Chondrocyte (in vitro differentiated cells): Measurements from ENCODE around the gene TXK. TPM values are rescaled to one million over a fixed set of nuclear protein-coding genes. Genes with fewer than 3 reads are reported as not detected.

Source experiments
- DNase-seq: peaks from one replicate; pipeline ENCODE4 v3.0.0; 2021; ENCODE audit warnings: mixed read lengths, low spot score
- H3K27ac Mint-ChIP-seq: one replicate; pipeline ENCODE4 v1.8.0; 2021; ENCODE audit warnings: mild to moderate bottlenecking, moderate library complexity, mixed read lengths; ENCODE audit not compliant: unreplicated experiment
- H3K27me3 Mint-ChIP-seq: 2 replicates; pipeline ENCODE4 v1.8.0; 2021; ENCODE audit warnings: low read depth, mixed read lengths
- H3K36me3 Mint-ChIP-seq: 2 replicates; pipeline ENCODE4 v1.8.0; 2021; ENCODE audit warnings: low read depth, mixed read lengths
- H3K4me1 Mint-ChIP-seq: 2 replicates; pipeline ENCODE4 v1.8.0; 2021; ENCODE audit warnings: low read depth, mild to moderate bottlenecking, mixed read lengths
- H3K4me3 Mint-ChIP-seq: one replicate; pipeline ENCODE4 v1.8.0; 2021; ENCODE audit warnings: mild to moderate bottlenecking, moderate library complexity, mixed read lengths; ENCODE audit not compliant: unreplicated experiment
- H3K9me3 Mint-ChIP-seq: 2 replicates; pipeline ENCODE4 v1.8.0; 2021; ENCODE audit warnings: low read depth, mixed read lengths
- CTCF ChIP-seq: fragments of 200-600 bp; sonication (generic); IDR thresholded peaks from 2 replicates; pipeline ENCODE4 v1.5.0; 2021; ENCODE audit warnings: antibody characterized with exemption, mild to moderate bottlenecking, moderate library complexity
- total RNA-seq: library from RNA; stranded (reverse); gene quantifications from 3 replicates; pipeline ENCODE4 v1.2.1, GENCODE V29; 2021

The TXK gene
- total RNA-seq, 1 donor from 2014 or later: 0.22 TPM

GRCh38 chr4:48100256-48100655, 33.8 kb downstream of the TXK start:
- H3K9me3 Mint-ChIP-seq: no peaks in the 10 kb centered on the region
- no peaks in the 10 kb centered on the region for H3K36me3 Mint-ChIP-seq
- H3K27ac Mint-ChIP-seq: no peak overlapping the region
- peaks cover 8% of the 10 kb centered on the region for H3K27me3 Mint-ChIP-seq
- no peak overlapping the region for H3K4me3 Mint-ChIP-seq
- no peak for DNase-seq
- H3K4me1 Mint-ChIP-seq: no peaks in the 10 kb centered on the region
- TF ChIP-seq CTCF: no peak

DNA sequence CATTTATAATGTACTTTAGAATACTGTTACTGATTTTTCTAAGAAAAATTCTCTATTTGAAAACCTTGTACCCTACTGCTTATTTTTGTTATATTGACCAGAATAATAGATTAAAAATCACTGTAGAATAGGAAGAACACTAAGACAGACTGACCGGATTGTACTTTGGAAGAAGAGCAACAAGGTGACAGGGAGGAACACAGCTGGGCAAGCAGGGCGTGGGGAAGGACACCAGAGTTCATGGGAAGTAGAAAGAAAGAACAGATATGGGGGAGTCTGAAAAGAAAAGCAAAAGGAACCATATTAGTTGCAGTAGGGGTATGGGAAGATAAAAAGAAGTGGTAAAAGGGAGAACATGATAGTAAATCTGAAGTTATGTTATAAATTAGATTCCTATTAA, 38.6 kb downstream of the TXK start:
- H3K27ac Mint-ChIP-seq: no peak overlapping the region
- DNase-seq: no peak
- no peaks in the 10 kb centered on the region for H3K4me1 Mint-ChIP-seq
- peaks cover 18% of the 10 kb centered on the region for H3K27me3 Mint-ChIP-seq
- H3K4me3 Mint-ChIP-seq: no peak overlapping the region
- H3K36me3 Mint-ChIP-seq: no peaks in the 10 kb centered on the region
- no peaks in the 10 kb centered on the region for H3K9me3 Mint-ChIP-seq
- TF ChIP-seq CTCF: no peak

DNA sequence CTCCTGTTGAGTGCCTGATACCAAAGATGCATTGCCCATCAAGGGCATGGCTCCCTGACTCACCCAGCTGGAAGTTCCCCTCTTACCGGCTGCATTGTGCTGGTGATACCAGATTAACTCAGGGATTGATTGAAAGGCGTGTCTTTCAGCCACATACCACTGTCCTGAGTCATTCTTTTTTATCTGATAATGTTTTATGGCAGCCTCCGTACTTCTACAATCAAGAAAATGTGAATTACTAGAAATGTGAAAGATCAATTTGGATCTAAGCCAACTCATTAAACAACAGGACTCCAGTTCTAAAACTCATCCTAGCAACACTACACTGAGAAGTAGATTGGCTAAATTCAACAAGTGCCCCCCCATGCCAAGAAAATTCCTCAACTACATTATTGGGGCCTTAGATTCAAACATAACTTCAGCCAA, 40.0 kb downstream of the TXK start:
- H3K27ac Mint-ChIP-seq: no peak overlapping the region
- H3K27me3 Mint-ChIP-seq: peaks cover 21% of the 10 kb centered on the region
- H3K4me1 Mint-ChIP-seq: no peaks in the 10 kb centered on the region
- H3K36me3 Mint-ChIP-seq: no peaks in the 10 kb centered on the region
- no peak for DNase-seq
- H3K9me3 Mint-ChIP-seq: no peaks in the 10 kb centered on the region
- TF ChIP-seq CTCF: no peak
- no peak overlapping the region for H3K4me3 Mint-ChIP-seq

DNA sequence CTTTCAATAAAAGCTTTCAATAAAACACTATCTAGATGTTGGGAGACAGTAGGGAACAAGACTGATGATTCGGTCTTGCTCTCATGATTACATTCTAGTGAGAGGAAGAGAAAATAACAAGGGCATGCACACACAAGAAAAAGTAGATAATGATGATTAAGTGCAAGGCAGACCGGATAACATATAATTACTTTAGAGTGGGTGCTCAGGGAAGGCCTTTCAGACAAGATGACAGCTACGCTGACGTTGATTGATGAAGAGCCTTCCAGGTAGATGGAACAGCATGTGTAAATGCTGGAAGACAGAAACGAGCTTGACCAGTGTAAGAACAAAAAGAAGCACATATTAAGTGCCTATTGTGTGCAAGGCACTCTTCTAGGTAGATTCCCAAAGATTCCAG, 43.4 kb downstream of the TXK start:
- H3K4me3 Mint-ChIP-seq: no peak overlapping the region
- H3K27ac Mint-ChIP-seq: no peak overlapping the region
- TF ChIP-seq CTCF: no peak
- no peaks in the 10 kb centered on the region for H3K36me3 Mint-ChIP-seq
- H3K9me3 Mint-ChIP-seq: no peaks in the 10 kb centered on the region
- peaks cover 27% of the 10 kb centered on the region for H3K27me3 Mint-ChIP-seq
- H3K4me1 Mint-ChIP-seq: no peaks in the 10 kb centered on the region
- DNase-seq: no peak

- no peak overlapping the region for H3K27ac Mint-ChIP-seq
- no peak overlapping the region for H3K4me3 Mint-ChIP-seq
- H3K4me1 Mint-ChIP-seq: peaks cover 3% of the 10 kb centered on the region
- H3K9me3 Mint-ChIP-seq: no peaks in the 10 kb centered on the region
- DNase-seq: no peak
- H3K27me3 Mint-ChIP-seq: peaks cover 15% of the 10 kb centered on the region
- TF ChIP-seq CTCF: no peak
- no peaks in the 10 kb centered on the region for H3K36me3 Mint-ChIP-seq
These were observed 48.0 kb downstream of the TXK start for GRCh38 chr4:48085821-48086589.
